ENCODE data around the gene SLC39A12. TPM values are rescaled to one million over a fixed set of nuclear protein-coding genes. Genes with fewer than 3 reads are reported as not detected.

SLC39A12 gene
- total and polyA plus RNA-seq, 10 of the 15 experiments (the other 5 are each of a cell fraction or from before 2014, with no cell fraction given) = 0.47 to 1.5 (median 0.68) TPM; not detected in 1

DNA sequence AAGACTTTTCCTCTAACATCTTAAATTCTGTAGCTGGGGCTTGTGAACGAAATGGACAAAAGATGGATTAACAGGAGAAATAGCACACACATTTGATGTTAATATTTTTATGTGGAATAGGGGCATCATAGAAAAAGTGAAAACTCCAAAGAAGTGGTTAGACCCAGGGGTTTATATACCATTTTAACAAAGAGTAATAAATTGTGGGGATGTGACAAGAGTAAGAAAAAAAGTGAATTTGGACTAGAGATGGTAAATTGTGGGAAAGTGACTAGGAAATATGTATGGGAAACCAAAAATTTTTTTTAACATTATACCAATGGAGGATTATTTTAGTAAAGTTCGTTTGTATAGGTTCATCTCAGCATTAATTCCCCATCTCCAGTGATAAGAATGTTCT is 8.2 kb downstream of the SLC39A12 start (continued):
- TF ChIP-seq IRF5 (IDR thresholded peaks at IDR 0.05; ENCODE audit: borderline replicate concordance) = no peak

GRCh38 chr10:17961551-17962422 is 10.1 kb downstream of the SLC39A12 start:
- Histone ChIP-seq H3K9me3 (replicated peaks; ENCODE audit: control insufficient read depth, insufficient read depth, low read length) (no peaks in the 10 kb centered on the region), H2AFZ (ENCODE audit: control insufficient read depth, low read depth, low read length) (no peak overlapping the region), H3K79me2 (ENCODE audit: control insufficient read depth, insufficient read depth, low read length) (no peaks in the 10 kb centered on the region), H4K20me1 (ENCODE audit: control insufficient read depth, insufficient read depth) (no peaks in the 10 kb centered on the region), H3K27ac (ENCODE audit: control insufficient read depth, insufficient read depth) (no peak overlapping the region), H3K4me2 (ENCODE audit: control insufficient read depth, insufficient read depth) (no peak overlapping the region), H3K36me3 (ENCODE audit: control insufficient read depth in 2 of 2, insufficient read depth in 2 of 2, low read length in 1 of 2) (no peaks in the 10 kb centered on the region), H3K27me3 (replicated peaks in 1 of 2; ENCODE audit: control insufficient read depth in 2 of 2, insufficient read depth in 2 of 2, low read length in 1 of 2) (no peaks in the 10 kb centered on the region), H3K4me1 (ENCODE audit: control insufficient read depth, insufficient read depth, low read length) (no peaks in the 10 kb centered on the region), H3K4me3 (no peak overlapping the region), H3K9ac (ENCODE audit: control insufficient read depth, insufficient read depth, low read length) (no peak overlapping the region)
- DNase-seq (ENCODE audit: low read depth, low spot score) = no peak
- TF ChIP-seq IKZF2 (IDR thresholded peaks at IDR 0.05) (no peak), GABPA (IDR thresholded peaks at IDR 0.05; ENCODE audit: low read depth) (no peak), ATF2 (IDR thresholded peaks at IDR 0.05; ENCODE audit: low read length) (0 out of 2 replicates have a peak, but pooled peaks have one; percentile 37), NFIC (IDR thresholded peaks at IDR 0.05; ENCODE audit: low read depth, low read length) (peak; percentile 74; the same call in 1 of the 2 replicates), FOXM1 (IDR thresholded peaks at IDR 0.05; ENCODE audit: low read depth, low read length) (peak; percentile 26; the same call in 1 of the 2 replicates), EED (IDR thresholded peaks at IDR 0.05; ENCODE audit: low read depth) (peak; percentile 65; the same call in 1 of the 2 replicates), TCF7 (IDR thresholded peaks at IDR 0.05; ENCODE audit: borderline replicate concordance) (peak; percentile 46; the same call in 1 of the 2 replicates), ZNF217 (IDR thresholded peaks at IDR 0.05) (no peak), ETV6 (conservative IDR thresholded peaks at IDR 0.05 in 1 of 2, IDR thresholded peaks at IDR 0.05 in 1 of 2; ENCODE audit: borderline replicate concordance in 1 of 2, low read depth in 1 of 2) (peak in 1 of 2 experiments; percentile 40; a peak in 1 of 4 replicates), HDAC2 (IDR thresholded peaks at IDR 0.05) (no peak), JUNB (IDR thresholded peaks at IDR 0.05) (peak; percentile 49), RBBP5 (conservative IDR thresholded peaks at IDR 0.05) (no peak), FOXK2 (IDR thresholded peaks at IDR 0.05) (no peak), HDAC6 (IDR thresholded peaks at IDR 0.05; ENCODE audit: unreplicated experiment) (no peak), RUNX3 (IDR thresholded peaks at IDR 0.05; ENCODE audit: low read length) (peak; percentile 48; the same call in 1 of the 2 replicates)
- TF ChIP-seq, protein P1, sequence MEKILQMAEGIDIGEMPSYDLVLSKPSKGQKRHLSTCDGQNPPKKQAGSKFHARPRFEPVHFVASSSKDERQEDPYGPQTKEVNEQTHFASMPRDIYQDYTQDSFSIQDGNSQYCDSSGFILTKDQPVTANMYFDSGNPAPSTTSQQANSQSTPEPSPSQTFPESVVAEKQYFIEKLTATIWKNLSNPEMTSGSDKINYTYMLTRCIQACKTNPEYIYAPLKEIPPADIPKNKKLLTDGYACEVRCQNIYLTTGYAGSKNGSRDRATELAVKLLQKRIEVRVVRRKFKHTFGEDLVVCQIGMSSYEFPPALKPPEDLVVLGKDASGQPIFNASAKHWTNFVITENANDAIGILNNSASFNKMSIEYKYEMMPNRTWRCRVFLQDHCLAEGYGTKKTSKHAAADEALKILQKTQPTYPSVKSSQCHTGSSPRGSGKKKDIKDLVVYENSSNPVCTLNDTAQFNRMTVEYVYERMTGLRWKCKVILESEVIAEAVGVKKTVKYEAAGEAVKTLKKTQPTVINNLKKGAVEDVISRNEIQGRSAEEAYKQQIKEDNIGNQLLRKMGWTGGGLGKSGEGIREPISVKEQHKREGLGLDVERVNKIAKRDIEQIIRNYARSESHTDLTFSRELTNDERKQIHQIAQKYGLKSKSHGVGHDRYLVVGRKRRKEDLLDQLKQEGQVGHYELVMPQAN (conservative IDR thresholded peaks at IDR 0.05) = no peak
- SMC1A ChIA-PET (ENCODE audit: uncharacterized antibody, unreplicated experiment) = interaction anchor here (0.5 to 0.9 kb wide), 4 partner anchors 10 to 255 kb away, joined by 3 read pairs; no protein-coding TSS in a partner anchor
- FAIRE-seq = no peak
- in situ Hi-C loops (cut with MboI) = no loop called here
- WGBS (ENCODE audit: insufficient coverage, insufficient replicate concordance, low lambda C conversion rate, missing lambda C conversion rate) = 0% methylated on average over 4 of the region's 4 CpGs
- intact Hi-C loops (cut with micrococcal nuclease; ENCODE audit: unreplicated experiment) = no loop called here
- POLR2A ChIA-PET = no interaction called here
- CTCF ChIA-PET = interaction anchor here (0.6 kb wide), 1 partner anchor 505 kb away, joined by 3 read pairs; no protein-coding TSS in a partner anchor
- RAD21 ChIA-PET (ENCODE audit: unreplicated experiment) = no interaction called here
- no TSS peak for BruUV-seq (replicated peaks)
- peak; percentile 68 for ATAC-seq
